WTC11 (cell line): ENCODE measurements around the gene THSD4.

Experiments
- CTCF ChIP-seq: fragments of 200-600 bp; IDR thresholded peaks from 2 replicates; pipeline ENCODE4 v1.8.0; 2022; ENCODE audit warnings: antibody characterized with exemption
- ZBTB21 ChIP-seq: sonication (generic); formaldehyde crosslinking; IDR thresholded peaks from 2 replicates; pipeline ENCODE4 v1.8.1; 2023; ENCODE audit warnings: mild to moderate bottlenecking, missing genetic modification reagents, borderline replicate concordance
- ZNF416 ChIP-seq: fragments of 250-450 bp; sonication (Bioruptor Pico); IDR thresholded peaks from 2 replicates; pipeline ENCODE4 v1.9.0; 2021; ENCODE audit warnings: mild to moderate bottlenecking, inconsistent platforms
- ZNF532 ChIP-seq: fragments of 250-450 bp; sonication (Bioruptor Pico); IDR thresholded peaks from 2 replicates; pipeline ENCODE4 v1.9.0; 2021; ENCODE audit warnings: mild to moderate bottlenecking, borderline replicate concordance

- TF ChIP-seq ZNF532 (CRISPR knock-in tag) = no peak
- no peak for TF ChIP-seq CTCF
- no peak for TF ChIP-seq ZBTB21
- TF ChIP-seq ZNF416 (CRISPR knock-in tag) = no peak
These were observed 592.2 kb downstream of the THSD4 start for GRCh38 chr15:71707230-71708050.
